K562 (cell line): ENCODE results near the gene LDAH. TPM values are rescaled to one million over a fixed set of nuclear protein-coding genes. Genes with fewer than 3 reads are reported as not detected.

Source experiments
- ATAC-seq: fragments of 200-7000 bp; cut with Tn5 transposase; 3 replicates; pipeline ENCODE4 v1.9.1; 2020; ENCODE audit warnings: moderate library complexity
- BruUV-seq: library from RNA; stranded (reverse); fragments of 400-500 nt; replicated peaks from 2 replicates; lab custom pipeline; 2021; lab: Mats Ljungman, UMichigan
- CTCF ChIA-PET: fragments of 300-600 bp; formaldehyde crosslinking; extraction: SDS; loops from one replicate; lab custom pipeline; 2021; ENCODE audit warnings: low intra/inter-chr PET ratio; lab: Yijun Ruan, JAX
- POLR2A ChIA-PET: fragments of 300-600, 350-650 bp; sonication (Branson Sonifier 250); formaldehyde crosslinking; extraction: SDS; loops from one replicate; lab custom pipeline; 2021; ENCODE audit warnings: antibody characterized with exemption, inconsistent platforms; lab: Yijun Ruan, JAX
- DNase-seq, 4 experiments: peaks; one replicate each; pipeline versions ENCODE4 v3.0.0 to v3.0.0-alpha.2; 2011 to 2018; ENCODE audit warnings: low spot score in 3 of 4, mixed read lengths in 3 of 4; ENCODE audit errors: extremely low read depth in 1 of 4
- FAIRE-seq: peaks from 2 replicates; lab custom pipeline; 2011; peaks lifted over from hg19 to GRCh38; lab: Jason Lieb, UNC
- H2AFZ ChIP-seq: 2 replicates; pipeline ENCODE4 v1.6.0; 2011; ENCODE audit warnings: low read depth, low read length, control low read depth, inconsistent platforms
- H3K27ac ChIP-seq: fragments of 200-600 bp; 3 replicates; pipeline ENCODE4 v1.8.0; 2011; ENCODE audit warnings: low read depth, mild to moderate bottlenecking, control low read depth, inconsistent platforms, low read length, moderate library complexity, mixed read lengths; ENCODE audit errors: extremely low read depth
- H3K27me3 ChIP-seq, 2 experiments: fragments of 300-600 bp in 1 of 2; 2 replicates in 1 of 2; 3 replicates in 1 of 2; pipeline versions ENCODE4 v1.6.0 to v1.8.0; 2011; ENCODE audit warnings: inconsistent platforms in 2 of 2, low read length in 2 of 2, mild to moderate bottlenecking in 1 of 2, mixed read lengths in 1 of 2, moderate library complexity in 1 of 2; ENCODE audit not compliant: control insufficient read depth in 2 of 2, insufficient read depth in 2 of 2
- H3K36me3 ChIP-seq: fragments of 300-600 bp; 3 replicates; pipeline ENCODE4 v1.8.0; 2011; ENCODE audit warnings: mild to moderate bottlenecking, low read length, inconsistent platforms; ENCODE audit not compliant: control insufficient read depth, insufficient read depth
- H3K4me1 ChIP-seq, 2 experiments: fragments of 200-600 bp in 1 of 2; replicated peaks in 1 of 2; 2 replicates in 1 of 2; 3 replicates in 1 of 2; pipeline versions ENCODE4 v1.5.1 to v1.8.0; 2011; ENCODE audit warnings: inconsistent platforms in 2 of 2, low read length in 2 of 2, mild to moderate bottlenecking in 1 of 2, mixed read lengths in 1 of 2, moderate library complexity in 1 of 2; ENCODE audit not compliant: control insufficient read depth in 2 of 2, insufficient read depth in 2 of 2
- H3K4me2 ChIP-seq: 2 replicates; pipeline ENCODE4 v1.6.1; 2011; ENCODE audit warnings: low read length, control low read depth, inconsistent platforms, mixed read lengths; ENCODE audit not compliant: insufficient read depth
- H3K4me3 ChIP-seq: fragments of 200-600 bp; sonication (generic), shearing (Covaris generic); 2 replicates; pipeline ENCODE4 v1.5.1; 2016; ENCODE audit warnings: control low read depth, inconsistent platforms
- H3K79me2 ChIP-seq: fragments of 200-600 bp; 3 replicates; pipeline ENCODE4 v1.8.0; 2011; ENCODE audit warnings: low read length, inconsistent platforms; ENCODE audit not compliant: control insufficient read depth, insufficient read depth
- H3K9ac ChIP-seq, 2 experiments: 2 replicates each; pipeline versions ENCODE4 v1.6.0 to v1.6.1; 2011; ENCODE audit warnings: low read depth in 2 of 2, low read length in 2 of 2, control low read depth in 1 of 2, inconsistent platforms in 1 of 2, mild to moderate bottlenecking in 1 of 2, mixed read lengths in 1 of 2; ENCODE audit not compliant: insufficient read depth in 1 of 2
- H3K9me1 ChIP-seq: one replicate; pipeline ENCODE4 v1.6.0; 2011; ENCODE audit warnings: inconsistent platforms, mild to moderate bottlenecking, low read length, moderate library complexity; ENCODE audit not compliant: control insufficient read depth, insufficient read depth
- H3K9me3 ChIP-seq: replicated peaks from 2 replicates; pipeline ENCODE4 v1.5.1; 2011; ENCODE audit warnings: low read depth, low read length, inconsistent platforms; ENCODE audit not compliant: control insufficient read depth, insufficient read depth
- H4K20me1 ChIP-seq: replicated peaks from 2 replicates; pipeline ENCODE4 v1.6.1; 2011; ENCODE audit warnings: low read length, inconsistent platforms, mixed read lengths; ENCODE audit not compliant: control insufficient read depth, insufficient read depth
- CXXC5 ChIP-seq: fragments of 250-450 bp; sonication (Bioruptor Pico); IDR thresholded peaks from 2 replicates; pipeline ENCODE4 v1.8.0; 2022; ENCODE audit warnings: inconsistent platforms, mild to moderate bottlenecking, moderate library complexity
- FOXJ3 ChIP-seq: sonication (generic); formaldehyde crosslinking; IDR thresholded peaks from 2 replicates; pipeline ENCODE4 v1.4.0; 2020; ENCODE audit warnings: mild to moderate bottlenecking, missing genetic modification reagents
- HDAC6 ChIP-seq: IDR thresholded peaks from 2 replicates; pipeline ENCODE4 v1.6.1; 2012; ENCODE audit warnings: low read depth, mild to moderate bottlenecking, control low read depth, inconsistent platforms, low read length, moderate library complexity
- HNRNPLL ChIP-seq: fragments of 200-400 bp; formaldehyde crosslinking; IDR thresholded peaks from 2 replicates; pipeline ENCODE4 v1.6.1; 2017; ENCODE audit warnings: low read length, low read depth, mild to moderate bottlenecking; ENCODE audit not compliant: poor library complexity, severe bottlenecking
- KDM2B ChIP-seq: fragments of 250-450 bp; sonication (Bioruptor Pico); IDR thresholded peaks from 2 replicates; pipeline ENCODE4 v1.8.0; 2021; ENCODE audit warnings: mild to moderate bottlenecking, moderate library complexity
- MCM7 ChIP-seq, 2 experiments: fragments of 450-650 bp; IDR thresholded peaks; 2 replicates each; pipeline ENCODE4 v1.6.1; 2016 to 2018
- OTX1 ChIP-seq: fragments of 450-650 bp; formaldehyde crosslinking; IDR thresholded peaks from 2 replicates; pipeline ENCODE4 v1.4.0; 2022; ENCODE audit warnings: mild to moderate bottlenecking
- PTRF ChIP-seq: fragments of 450-650 bp; IDR thresholded peaks from 2 replicates; pipeline ENCODE4 v1.6.1; 2016; ENCODE audit warnings: mild to moderate bottlenecking, missing genetic modification characterization, missing compliant biosample characterization
- SMAD2 ChIP-seq: fragments of 150-350 bp; IDR thresholded peaks from 2 replicates; pipeline ENCODE4 v1.6.1; 2014; ENCODE audit warnings: low read depth, mild to moderate bottlenecking, low read length
- SRSF1 ChIP-seq: fragments of 200-400 bp; formaldehyde crosslinking; IDR thresholded peaks from 2 replicates; pipeline ENCODE4 v1.6.1; 2017; ENCODE audit warnings: mild to moderate bottlenecking, low read depth, low read length, moderate library complexity
- TAF7 ChIP-seq: fragments of 450-650 bp; IDR thresholded peaks from 2 replicates; pipeline ENCODE4 v1.6.1; 2016; ENCODE audit warnings: missing genetic modification characterization, missing compliant biosample characterization
- TBL1XR1 ChIP-seq, 2 experiments: IDR thresholded peaks; 2 replicates each; pipeline ENCODE4 v1.6.1; 2012; ENCODE audit warnings: improper control_type of control experiment in 2 of 2, low read length in 2 of 2, mild to moderate bottlenecking in 1 of 2
- TCF15 ChIP-seq: fragments of 250-450 bp; sonication (Bioruptor Pico); IDR thresholded peaks from 2 replicates; pipeline ENCODE4 v1.8.0; 2022; ENCODE audit warnings: moderate library complexity, mild to moderate bottlenecking, inconsistent platforms
- ZNF644 ChIP-seq: fragments of 200-800 bp; sonication (Bioruptor generic); IDR thresholded peaks from 2 replicates; pipeline ENCODE4 v1.6.1; 2016; ENCODE audit warnings: low read depth, missing genetic modification characterization, missing compliant biosample characterization
- ZNF75A ChIP-seq: fragments of 450-650 bp; formaldehyde crosslinking; IDR thresholded peaks from 2 replicates; pipeline ENCODE4 v1.4.0; 2020; ENCODE audit warnings: mild to moderate bottlenecking
- WGBS: fragments of 100-300 bp; shearing (Covaris generic); methylation state at CpG from one replicate; pipeline ENCODE4 v1.1.6; 2016; ENCODE audit warnings: low coverage, mixed read lengths; ENCODE audit not compliant: insufficient coverage; ENCODE audit errors: missing lambda C conversion rate; 5-methylcytosine and 5-hydroxymethylcytosine counted together
- in situ Hi-C: fragments of 300-500 bp; cut with MboI; formaldehyde crosslinking; loops from 4 replicates; pipeline ENCODE4 v1.15.0; 2018; ENCODE audit warnings: inconsistent platforms, mixed read lengths
- intact Hi-C: fragments of 100-400 bp; cut with micrococcal nuclease; formaldehyde crosslinking; loops from 2 replicates; pipeline ENCODE4 v1.14.2; 2022
- polyA plus RNA-seq, 8 experiments: library from polyadenylated mRNA; depleted of rRNA in 4 of 8; stranded (reverse) in 5 of 8; unstranded in 3 of 8; fragments of >200 nt; fragmentation: Nextera tagmentation in 2 of 8; fragmentation: Illumina TruSeq in 1 of 8; extraction: Ambion mirVana in 2 of 8; extraction: Trizol in 1 of 8; gene quantifications; 2 replicates each; pipeline versions ENCODE4 v1.2.1 to v1.2.3, GENCODE V29; 2011 to 2014; ENCODE audit warnings: inconsistent platforms in 1 of 8, missing spikeins in 1 of 8
- total RNA-seq, 7 experiments: library from RNA; depleted of rRNA in 6 of 7; stranded (reverse); fragments of >200 nt in 6 of 7; fragmentation: Illumina TruSeq in 2 of 7; extraction: Trizol in 2 of 7; gene quantifications; 2 replicates each; pipeline versions ENCODE4 v1.2.1 to v1.2.3, GENCODE V29; 2011 to 2021; ENCODE audit warnings: low replicate concordance in 1 of 7
- TF ChIP-seq, protein P1 (sequence below): fragments of 450-650 bp; IDR thresholded peaks from 2 replicates; pipeline ENCODE4 v1.6.1; 2014; ENCODE audit warnings: low read depth, mild to moderate bottlenecking, moderate library complexity, borderline replicate concordance
- TF ChIP-seq, protein P2 (sequence below): fragments of 250-450 bp; sonication (Bioruptor Pico); IDR thresholded peaks from 2 replicates; pipeline ENCODE4 v1.8.0; 2021; ENCODE audit warnings: moderate library complexity, mild to moderate bottlenecking, inconsistent platforms
- TF ChIP-seq, protein P3 (sequence below): fragments of 450-650 bp; IDR thresholded peaks from 2 replicates; pipeline ENCODE4 v1.6.1; 2017; ENCODE audit warnings: antibody characterized with exemption, mild to moderate bottlenecking

Gene LDAH
- total and polyA plus RNA-seq, 9 of the 15 experiments (the other 6 are each of a cell fraction or from before 2014, with no cell fraction given), result 22.3 to 60.1 (median 40.0) TPM

- WGBS, result 0% methylated on average over 4 of the region's 4 CpGs
- no peaks in the 10 kb centered on the region for H3K9me1 ChIP-seq
- H2AFZ ChIP-seq, result no peak overlapping the region
- TF ChIP-seq MCM7 (IDR thresholded peaks at IDR 0.05) (no peak), TCF15 (CRISPR knock-in tag) (no peak), HDAC6 (no peak), HNRNPLL (no peak), TAF7 (tag) (no peak), PTRF (tag) (no peak), TBL1XR1 (IDR thresholded peaks at IDR 0.05; ENCODE audit: low read length in 2 of 2) (no peak), ZNF75A (CRISPR knock-in tag) (no peak), CXXC5 (CRISPR knock-in tag) (no peak), KDM2B (CRISPR knock-in tag) (no peak), SMAD2 (no peak), SRSF1 (no peak), ZNF644 (no peak), OTX1 (CRISPR knock-in tag) (no peak), FOXJ3 (CRISPR knock-in tag) (no peak)
- TF ChIP-seq, protein P1, sequence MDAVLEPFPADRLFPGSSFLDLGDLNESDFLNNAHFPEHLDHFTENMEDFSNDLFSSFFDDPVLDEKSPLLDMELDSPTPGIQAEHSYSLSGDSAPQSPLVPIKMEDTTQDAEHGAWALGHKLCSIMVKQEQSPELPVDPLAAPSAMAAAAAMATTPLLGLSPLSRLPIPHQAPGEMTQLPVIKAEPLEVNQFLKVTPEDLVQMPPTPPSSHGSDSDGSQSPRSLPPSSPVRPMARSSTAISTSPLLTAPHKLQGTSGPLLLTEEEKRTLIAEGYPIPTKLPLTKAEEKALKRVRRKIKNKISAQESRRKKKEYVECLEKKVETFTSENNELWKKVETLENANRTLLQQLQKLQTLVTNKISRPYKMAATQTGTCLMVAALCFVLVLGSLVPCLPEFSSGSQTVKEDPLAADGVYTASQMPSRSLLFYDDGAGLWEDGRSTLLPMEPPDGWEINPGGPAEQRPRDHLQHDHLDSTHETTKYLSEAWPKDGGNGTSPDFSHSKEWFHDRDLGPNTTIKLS, result no peak
- TF ChIP-seq, protein P2, sequence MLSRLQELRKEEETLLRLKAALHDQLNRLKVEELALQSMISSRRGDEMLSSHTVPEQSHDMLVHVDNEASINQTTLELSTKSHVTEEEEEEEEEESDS (CRISPR knock-in tag), result no peak
- TF ChIP-seq, protein P3, sequence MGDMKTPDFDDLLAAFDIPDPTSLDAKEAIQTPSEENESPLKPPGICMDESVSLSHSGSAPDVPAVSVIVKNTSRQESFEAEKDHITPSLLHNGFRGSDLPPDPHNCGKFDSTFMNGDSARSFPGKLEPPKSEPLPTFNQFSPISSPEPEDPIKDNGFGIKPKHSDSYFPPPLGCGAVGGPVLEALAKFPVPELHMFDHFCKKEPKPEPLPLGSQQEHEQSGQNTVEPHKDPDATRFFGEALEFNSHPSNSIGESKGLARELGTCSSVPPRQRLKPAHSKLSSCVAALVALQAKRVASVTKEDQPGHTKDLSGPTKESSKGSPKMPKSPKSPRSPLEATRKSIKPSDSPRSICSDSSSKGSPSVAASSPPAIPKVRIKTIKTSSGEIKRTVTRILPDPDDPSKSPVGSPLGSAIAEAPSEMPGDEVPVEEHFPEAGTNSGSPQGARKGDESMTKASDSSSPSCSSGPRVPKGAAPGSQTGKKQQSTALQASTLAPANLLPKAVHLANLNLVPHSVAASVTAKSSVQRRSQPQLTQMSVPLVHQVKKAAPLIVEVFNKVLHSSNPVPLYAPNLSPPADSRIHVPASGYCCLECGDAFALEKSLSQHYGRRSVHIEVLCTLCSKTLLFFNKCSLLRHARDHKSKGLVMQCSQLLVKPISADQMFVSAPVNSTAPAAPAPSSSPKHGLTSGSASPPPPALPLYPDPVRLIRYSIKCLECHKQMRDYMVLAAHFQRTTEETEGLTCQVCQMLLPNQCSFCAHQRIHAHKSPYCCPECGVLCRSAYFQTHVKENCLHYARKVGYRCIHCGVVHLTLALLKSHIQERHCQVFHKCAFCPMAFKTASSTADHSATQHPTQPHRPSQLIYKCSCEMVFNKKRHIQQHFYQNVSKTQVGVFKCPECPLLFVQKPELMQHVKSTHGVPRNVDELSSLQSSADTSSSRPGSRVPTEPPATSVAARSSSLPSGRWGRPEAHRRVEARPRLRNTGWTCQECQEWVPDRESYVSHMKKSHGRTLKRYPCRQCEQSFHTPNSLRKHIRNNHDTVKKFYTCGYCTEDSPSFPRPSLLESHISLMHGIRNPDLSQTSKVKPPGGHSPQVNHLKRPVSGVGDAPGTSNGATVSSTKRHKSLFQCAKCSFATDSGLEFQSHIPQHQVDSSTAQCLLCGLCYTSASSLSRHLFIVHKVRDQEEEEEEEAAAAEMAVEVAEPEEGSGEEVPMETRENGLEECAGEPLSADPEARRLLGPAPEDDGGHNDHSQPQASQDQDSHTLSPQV, result no peak
- no peak overlapping the region for H3K27ac ChIP-seq
- intact Hi-C loops (no loop called here), in situ Hi-C loops (no loop called here)
- no peak overlapping the region for H3K9ac ChIP-seq
- no peaks in the 10 kb centered on the region for H3K4me1 ChIP-seq
- ChIA-PET CTCF (no interaction called here), POLR2A (no interaction called here)
- BruUV-seq, result no TSS peak
- peaks cover 0 to 11% of the 10 kb centered on the region in 2 experiments; a peak in 4 of 5 replicates for H3K27me3 ChIP-seq
- no peaks in the 10 kb centered on the region for H3K36me3 ChIP-seq
- FAIRE-seq (no peak), DNase-seq (no peak), ATAC-seq (no peak)
- no peak overlapping the region for H3K4me3 ChIP-seq
- H3K9me3 ChIP-seq, result no peaks in the 10 kb centered on the region
- no peaks in the 10 kb centered on the region for H3K79me2 ChIP-seq
- H3K4me2 ChIP-seq, result no peak overlapping the region
- H4K20me1 ChIP-seq, result no peaks in the 10 kb centered on the region
Observed at GRCh38 chr2:20855456-20855855, 32.6 kb upstream of the LDAH start.
